PC-9 (cell line): Measurements from ENCODE around the gene UBA52. TPM values are rescaled to one million over a fixed set of nuclear protein-coding genes. Genes with fewer than 3 reads are reported as not detected.

ENCODE experiments used
- BruUV-seq: library from RNA; stranded (reverse); fragments of 400-500 nt; replicated peaks from 2 replicates; lab custom pipeline; 2021; lab: Mats Ljungman, UMichigan
- CTCF ChIA-PET: fragments of 300-600 bp; sonication (Branson Sonifier 250); formaldehyde crosslinking; loops from one replicate; lab custom pipeline; 2022; ENCODE audit warnings: antibody characterized with exemption; lab: Charles Lee
- POLR2A ChIA-PET: fragments of 300-600 bp; sonication (Branson Sonifier 250); formaldehyde crosslinking; loops from one replicate; lab custom pipeline; 2022; ENCODE audit warnings: antibody characterized with exemption; ENCODE audit not compliant: unreplicated experiment; lab: Charles Lee
- DNase-seq, 2 experiments: peaks; one replicate each; pipeline versions ENCODE4 v3.0.0 to v3.0.0-alpha.2; 2015 to 2022; ENCODE audit warnings: mixed read lengths in 1 of 2
- H2AFZ ChIP-seq: fragments of 200-600 bp; sonication (generic); 2 replicates; pipeline ENCODE4 v1.8.1; 2017; ENCODE audit warnings: antibody characterized with exemption
- H3F3A ChIP-seq: fragments of 200-600 bp; sonication (generic); 2 replicates; pipeline ENCODE4 v1.8.1; 2017; ENCODE audit warnings: antibody characterized with exemption, mild to moderate bottlenecking, low read depth; ENCODE audit not compliant: insufficient read depth
- H3K27ac ChIP-seq: fragments of 200-600 bp; sonication (generic); 2 replicates; pipeline ENCODE4 v1.6.1; 2016; ENCODE audit warnings: mixed run types
- H3K27me3 ChIP-seq: fragments of 200-600 bp; sonication (generic); 2 replicates; pipeline ENCODE4 v1.6.1; 2016; ENCODE audit warnings: low read depth, mixed run types; ENCODE audit not compliant: insufficient read depth
- H3K36me3 ChIP-seq: fragments of 200-600 bp; sonication (generic); 2 replicates; pipeline ENCODE4 v1.6.1; 2016; ENCODE audit warnings: low read depth, mixed run types
- H3K4me1 ChIP-seq: fragments of 200-600 bp; sonication (generic); replicated peaks from 2 replicates; pipeline ENCODE4 v1.6.1; 2016; ENCODE audit warnings: mixed run types; ENCODE audit not compliant: insufficient read depth
- H3K4me2 ChIP-seq: fragments of 200-600 bp; sonication (generic); 2 replicates; pipeline ENCODE4 v1.6.1; 2017; ENCODE audit warnings: mixed run types
- H3K4me3 ChIP-seq: fragments of 200-600 bp; sonication (generic); 2 replicates; pipeline ENCODE4 v1.6.1; 2016; ENCODE audit warnings: mixed run types
- H3K79me2 ChIP-seq: fragments of 200-600 bp; sonication (generic); 2 replicates; pipeline ENCODE4 v1.6.1; 2017; ENCODE audit warnings: low read depth, mixed run types
- H3K9me2 ChIP-seq: fragments of 200-600 bp; sonication (generic); 2 replicates; pipeline ENCODE4 v1.8.1; 2017; ENCODE audit warnings: mild to moderate bottlenecking; ENCODE audit not compliant: insufficient read depth
- H3K9me3 ChIP-seq: fragments of 200-600 bp; sonication (generic); 2 replicates; pipeline ENCODE4 v1.8.1; 2016; ENCODE audit warnings: low read depth; ENCODE audit not compliant: insufficient read depth
- H4K20me1 ChIP-seq: fragments of 200-600 bp; sonication (generic); 2 replicates; pipeline ENCODE4 v1.8.1; 2017; ENCODE audit not compliant: insufficient read depth
- EZH2 ChIP-seq: fragments of 200-600 bp; sonication (generic); IDR thresholded peaks from 2 replicates; pipeline ENCODE4 v1.8.0; 2017; ENCODE audit warnings: antibody characterized with exemption, low read depth
- intact Hi-C: fragments of 100-400 bp; cut with micrococcal nuclease; formaldehyde crosslinking; loops from one replicate; pipeline ENCODE4 v1.10.0; 2022; ENCODE audit not compliant: unreplicated experiment
- total RNA-seq: library from RNA; stranded (reverse); gene quantifications from 2 replicates; pipeline ENCODE4 v1.2.3, GENCODE V29; 2021
- TF ChIP-seq, protein P1 (sequence below): fragments of 200-600 bp; sonication (generic); conservative IDR thresholded peaks from 2 replicates; pipeline ENCODE4 v1.6.1; 2017; ENCODE audit warnings: mixed run types, antibody characterized with exemption, mild to moderate bottlenecking, moderate library complexity

The UBA52 gene
- total RNA-seq, 1 experiment from 2014 or later: 1,141 TPM

DNA sequence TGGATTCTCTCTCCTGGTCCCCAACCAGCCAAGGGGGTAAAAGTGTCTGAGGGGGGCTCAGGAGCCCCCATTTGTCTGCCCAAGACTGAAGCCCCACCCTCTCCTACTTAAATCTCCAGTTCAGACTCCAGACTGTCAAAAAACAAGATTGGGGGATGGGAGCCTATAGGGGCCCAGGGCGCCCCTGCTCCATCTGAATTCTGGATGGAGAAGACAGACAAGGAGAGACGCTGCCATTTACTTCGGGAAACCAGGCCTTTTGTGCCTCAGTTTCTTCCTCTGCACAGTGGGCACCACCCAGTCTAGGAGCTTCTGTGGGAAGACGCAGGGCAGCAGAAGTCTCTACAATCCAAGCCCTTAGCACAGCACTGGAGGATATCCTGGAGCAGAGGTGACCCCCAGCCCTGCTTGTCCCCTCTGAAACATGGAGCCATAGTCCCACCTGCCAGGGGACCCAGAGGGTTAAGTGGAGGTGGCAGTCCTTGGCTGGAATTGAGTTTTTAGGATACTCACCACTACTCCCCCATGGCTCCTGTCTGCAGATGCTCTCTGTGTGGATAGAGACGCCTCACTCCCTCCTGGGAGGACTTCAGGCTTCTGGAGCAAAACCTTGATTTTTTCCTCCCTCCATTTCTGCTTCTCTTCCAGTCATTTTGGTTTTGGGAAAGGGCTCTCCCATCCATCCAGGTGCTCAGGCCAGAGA lies 36.6 kb downstream of the UBA52 start:
- no peak for DNase-seq
- Histone ChIP-seq H3K27ac (no peak overlapping the region), H3K27me3 (peaks cover 78% of the 10 kb centered on the region), H3K9me2 (no peaks in the 10 kb centered on the region), H3K79me2 (no peaks in the 10 kb centered on the region), H3K4me3 (peak overlapping the region; percentile 53; the same call in 1 of the 2 replicates), H3K4me2 (peak overlapping the region; percentile 86), H3K4me1 (peaks cover 26% of the 10 kb centered on the region), H3K36me3 (no peaks in the 10 kb centered on the region), H4K20me1 (no peaks in the 10 kb centered on the region), H3F3A (peaks cover 44% of the 10 kb centered on the region; the same call in 1 of the 2 replicates), H2AFZ (no peak overlapping the region), H3K9me3 (no peaks in the 10 kb centered on the region)
- no TSS peak for BruUV-seq
- intact Hi-C loops: loop anchor here (10.0 kb wide), 1 partner anchor 157 kb away; no protein-coding TSS in a partner anchor
- CTCF ChIA-PET: no interaction called here
- POLR2A ChIA-PET: interaction anchor here (0.6 kb wide), 1 partner anchor 19 kb away, joined by 5 read pairs; no protein-coding TSS in a partner anchor
- no peak for TF ChIP-seq EZH2
- TF ChIP-seq, protein P1, sequence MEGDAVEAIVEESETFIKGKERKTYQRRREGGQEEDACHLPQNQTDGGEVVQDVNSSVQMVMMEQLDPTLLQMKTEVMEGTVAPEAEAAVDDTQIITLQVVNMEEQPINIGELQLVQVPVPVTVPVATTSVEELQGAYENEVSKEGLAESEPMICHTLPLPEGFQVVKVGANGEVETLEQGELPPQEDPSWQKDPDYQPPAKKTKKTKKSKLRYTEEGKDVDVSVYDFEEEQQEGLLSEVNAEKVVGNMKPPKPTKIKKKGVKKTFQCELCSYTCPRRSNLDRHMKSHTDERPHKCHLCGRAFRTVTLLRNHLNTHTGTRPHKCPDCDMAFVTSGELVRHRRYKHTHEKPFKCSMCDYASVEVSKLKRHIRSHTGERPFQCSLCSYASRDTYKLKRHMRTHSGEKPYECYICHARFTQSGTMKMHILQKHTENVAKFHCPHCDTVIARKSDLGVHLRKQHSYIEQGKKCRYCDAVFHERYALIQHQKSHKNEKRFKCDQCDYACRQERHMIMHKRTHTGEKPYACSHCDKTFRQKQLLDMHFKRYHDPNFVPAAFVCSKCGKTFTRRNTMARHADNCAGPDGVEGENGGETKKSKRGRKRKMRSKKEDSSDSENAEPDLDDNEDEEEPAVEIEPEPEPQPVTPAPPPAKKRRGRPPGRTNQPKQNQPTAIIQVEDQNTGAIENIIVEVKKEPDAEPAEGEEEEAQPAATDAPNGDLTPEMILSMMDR: no peak

DNA sequence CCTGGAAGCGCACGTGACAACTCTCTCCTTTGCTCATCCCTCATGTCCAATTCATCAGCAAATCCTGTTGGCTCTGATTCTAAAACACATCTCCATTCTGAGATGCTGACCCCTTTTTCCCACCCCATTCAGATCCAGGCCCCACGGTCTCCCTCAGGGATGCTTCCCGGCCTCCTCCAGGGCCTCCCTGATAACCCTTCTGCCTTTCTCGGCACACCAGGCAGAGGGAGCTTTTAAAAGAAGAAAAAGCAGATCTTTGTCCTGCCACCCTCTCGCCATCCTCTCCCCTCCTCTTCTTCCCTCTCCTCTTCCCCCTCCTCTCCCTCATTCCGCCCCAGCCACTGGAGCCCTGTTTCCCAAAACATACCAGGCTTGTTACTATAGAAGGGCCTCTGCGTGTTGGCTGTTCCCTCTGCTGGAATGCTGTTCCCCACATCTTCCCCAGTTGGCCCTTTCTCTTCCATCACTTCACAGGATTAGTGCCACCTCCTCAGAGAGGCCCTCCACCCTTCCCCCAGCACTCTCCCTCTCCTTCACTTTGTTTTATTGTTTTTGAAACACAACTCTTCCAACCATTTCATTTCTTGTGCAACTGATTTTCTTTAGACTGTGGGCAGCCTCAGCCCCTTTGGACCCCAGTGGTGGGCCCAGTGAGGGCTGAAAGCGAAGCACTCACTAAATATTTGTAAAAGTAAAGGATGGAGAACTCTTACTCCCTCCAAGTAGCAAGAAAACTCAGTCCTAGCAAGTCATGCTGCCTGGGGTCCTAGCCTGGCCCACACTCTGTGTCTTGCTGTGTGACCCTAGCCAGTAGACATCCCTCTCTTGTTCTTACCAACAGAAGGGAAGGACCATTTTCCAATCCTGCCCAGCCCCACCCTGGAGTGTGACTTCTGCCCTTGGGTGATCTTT lies 37.4 kb downstream of the UBA52 start:
- POLR2A ChIA-PET: no interaction called here
- Histone ChIP-seq H3K4me2 (no peak overlapping the region), H3K27me3 (peaks cover 86% of the 10 kb centered on the region)

DNA sequence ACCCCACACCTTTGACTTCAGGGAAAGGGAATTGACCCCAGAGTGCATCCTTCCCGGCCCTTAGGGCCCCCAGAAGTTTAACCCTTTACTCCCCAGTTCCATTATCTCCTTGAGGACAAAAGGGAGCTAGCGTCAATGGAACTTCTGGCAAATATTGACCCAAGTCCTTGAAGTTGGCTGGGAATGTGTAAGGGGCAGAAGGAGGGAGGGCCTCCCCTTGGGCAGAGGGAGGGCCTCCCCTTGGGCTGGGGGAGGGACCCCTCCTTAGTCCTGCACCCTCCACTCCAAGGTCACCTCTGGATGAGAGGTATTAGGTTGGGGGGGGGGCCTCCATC lies 38.0 kb downstream of the UBA52 start:
- no TSS peak for BruUV-seq
- H3K9me3 ChIP-seq: no peaks in the 10 kb centered on the region
- H3K9me2 ChIP-seq: no peaks in the 10 kb centered on the region
- no peaks in the 10 kb centered on the region for H3K36me3 ChIP-seq
- POLR2A ChIA-PET: interaction anchor here (0.6 kb wide), 1 partner anchor 276 kb away, joined by 16 read pairs; no protein-coding TSS in a partner anchor
- H3K27me3 ChIP-seq: peaks cover 90% of the 10 kb centered on the region
- no peak overlapping the region for H3K4me3 ChIP-seq
- intact Hi-C loops: loop anchor here (10.0 kb wide), 1 partner anchor 155 kb away; no protein-coding TSS in a partner anchor
- H3F3A ChIP-seq: peaks cover 35% of the 10 kb centered on the region; the same call in 1 of the 2 replicates
- H3K79me2 ChIP-seq: no peaks in the 10 kb centered on the region
- no peak overlapping the region for H3K27ac ChIP-seq
- CTCF ChIA-PET: interaction anchor here (0.5 kb wide), 1 partner anchor 235 kb away, joined by 13 read pairs; no protein-coding TSS in a partner anchor
- H4K20me1 ChIP-seq: no peaks in the 10 kb centered on the region
- DNase-seq: no peak
- TF ChIP-seq, protein P1: no peak
- TF ChIP-seq EZH2: no peak
- no peak overlapping the region for H2AFZ ChIP-seq
- peaks cover 26% of the 10 kb centered on the region for H3K4me1 ChIP-seq
- no peak overlapping the region; the same call in 1 of the 2 replicates for H3K4me2 ChIP-seq

More for the DNA sequence above, 37.4 kb downstream of the UBA52 start:
- Histone ChIP-seq H3K9me2 (no peaks in the 10 kb centered on the region), H3K4me1 (peaks cover 26% of the 10 kb centered on the region), H3K79me2 (no peaks in the 10 kb centered on the region), H4K20me1 (no peaks in the 10 kb centered on the region), H3F3A (peaks cover 41% of the 10 kb centered on the region; the same call in 1 of the 2 replicates), H2AFZ (no peak overlapping the region), H3K9me3 (no peaks in the 10 kb centered on the region), H3K4me3 (no peak overlapping the region), H3K27ac (no peak overlapping the region), H3K36me3 (no peaks in the 10 kb centered on the region)
- intact Hi-C loops: loop anchor here (10.0 kb wide), 1 partner anchor 156 kb away; no protein-coding TSS in a partner anchor
- no TSS peak for BruUV-seq
- DNase-seq: no peak
- CTCF ChIA-PET: no interaction called here
- TF ChIP-seq, protein P1: no peak
- TF ChIP-seq EZH2: no peak
